WTC11 (cell line): ENCODE results near the gene ACAD8. TPM values are rescaled to one million over a fixed set of nuclear protein-coding genes. Genes with fewer than 3 reads are reported as not detected.

Experiments
- ATAC-seq: fragments of 200-7000 bp; cut with Tn5 transposase; 2 replicates; pipeline ENCODE4 v1.10.0; 2021; ENCODE audit warnings: mild to moderate bottlenecking, moderate library complexity
- CTCF ChIA-PET: fragments of 300-600 bp; sonication (Branson Sonifier 250); formaldehyde crosslinking; loops from one replicate; lab custom pipeline; 2021; ENCODE audit warnings: antibody characterized with exemption; lab: Charles Lee
- POLR2A ChIA-PET: fragments of 350-600 bp; sonication (Branson Sonifier 250); formaldehyde crosslinking; loops from one replicate; lab custom pipeline; 2021; ENCODE audit warnings: antibody characterized with exemption; lab: Charles Lee
- DNase-seq: peaks from one replicate; pipeline ENCODE4 v3.0.0; 2021; ENCODE audit warnings: low spot score
- H3K27ac Mint-ChIP-seq: 2 replicates; pipeline ENCODE4 v1.8.0; 2021; ENCODE audit warnings: mixed read lengths
- H3K27me3 Mint-ChIP-seq: 2 replicates; pipeline ENCODE4 v1.8.0; 2021; ENCODE audit warnings: low read depth, mild to moderate bottlenecking, moderate library complexity, mixed read lengths
- H3K36me3 Mint-ChIP-seq: 2 replicates; pipeline ENCODE4 v1.8.0; 2021; ENCODE audit warnings: mixed read lengths
- H3K4me1 Mint-ChIP-seq: 2 replicates; pipeline ENCODE4 v1.8.0; 2022; ENCODE audit warnings: mixed read lengths
- H3K4me3 Mint-ChIP-seq: 2 replicates; pipeline ENCODE4 v1.8.0; 2021; ENCODE audit warnings: mild to moderate bottlenecking, moderate library complexity, mixed read lengths
- H3K9me3 Mint-ChIP-seq: 2 replicates; pipeline ENCODE4 v1.8.0; 2021; ENCODE audit warnings: mixed read lengths
- ATF2 ChIP-seq: sonication (generic); formaldehyde crosslinking; IDR thresholded peaks from 2 replicates; pipeline ENCODE4 v1.8.1; 2022; ENCODE audit warnings: low read depth, missing genetic modification reagents, borderline replicate concordance
- ATF3 ChIP-seq: sonication (generic); formaldehyde crosslinking; conservative IDR thresholded peaks from 2 replicates; pipeline ENCODE4 v1.8.1; 2022; ENCODE audit warnings: mild to moderate bottlenecking, missing genetic modification reagents
- ETV6 ChIP-seq: sonication (generic); formaldehyde crosslinking; IDR thresholded peaks from 2 replicates; pipeline ENCODE4 v1.8.1; 2022; ENCODE audit warnings: mild to moderate bottlenecking, missing genetic modification reagents
- HMGXB4 ChIP-seq: sonication (generic); formaldehyde crosslinking; IDR thresholded peaks from 2 replicates; pipeline ENCODE4 v1.8.1; 2023; ENCODE audit warnings: mild to moderate bottlenecking, moderate library complexity, missing genetic modification reagents
- IRF2 ChIP-seq: sonication (generic); formaldehyde crosslinking; IDR thresholded peaks from 2 replicates; pipeline ENCODE4 v1.8.0; 2022; ENCODE audit warnings: low read depth, missing genetic modification reagents, borderline replicate concordance
- NR3C1 ChIP-seq: sonication (generic); formaldehyde crosslinking; conservative IDR thresholded peaks from 2 replicates; pipeline ENCODE4 v1.8.1; 2023; ENCODE audit warnings: low read depth, mild to moderate bottlenecking, missing genetic modification reagents
- TCF7 ChIP-seq: sonication (generic); formaldehyde crosslinking; IDR thresholded peaks from 2 replicates; pipeline ENCODE4 v1.8.0; 2022; ENCODE audit warnings: mild to moderate bottlenecking, low read depth, missing genetic modification reagents, moderate library complexity
- TP53 ChIP-seq: sonication (generic); formaldehyde crosslinking; IDR thresholded peaks from 2 replicates; pipeline ENCODE4 v1.8.1; 2023; ENCODE audit warnings: mild to moderate bottlenecking, missing genetic modification reagents
- ZBTB21 ChIP-seq: sonication (generic); formaldehyde crosslinking; IDR thresholded peaks from 2 replicates; pipeline ENCODE4 v1.8.1; 2023; ENCODE audit warnings: mild to moderate bottlenecking, missing genetic modification reagents, borderline replicate concordance
- ZNF138 ChIP-seq: sonication (generic); formaldehyde crosslinking; conservative IDR thresholded peaks from 2 replicates; pipeline ENCODE4 v1.8.1; 2022; ENCODE audit warnings: mild to moderate bottlenecking, moderate library complexity, missing genetic modification reagents
- ZNF232 ChIP-seq: sonication (generic); formaldehyde crosslinking; IDR thresholded peaks from 2 replicates; pipeline ENCODE4 v1.8.0; 2022; ENCODE audit warnings: mild to moderate bottlenecking, missing genetic modification reagents
- ZNF423 ChIP-seq: fragments of 250-450 bp; sonication (Bioruptor Pico); IDR thresholded peaks from 2 replicates; pipeline ENCODE4 v2.1.2; 2022; ENCODE audit warnings: mild to moderate bottlenecking, moderate library complexity
- total RNA-seq: library from RNA; stranded (reverse); gene quantifications from 3 replicates; pipeline ENCODE4 v1.2.3, GENCODE V29; 2021
- TF ChIP-seq, protein P1 (sequence below): sonication (generic); formaldehyde crosslinking; IDR thresholded peaks from 2 replicates; pipeline ENCODE4 v1.8.0; 2022; ENCODE audit warnings: missing genetic modification reagents
- TF ChIP-seq, protein P2 (sequence below): sonication (generic); formaldehyde crosslinking; IDR thresholded peaks from 2 replicates; pipeline ENCODE4 v1.8.0; 2023; ENCODE audit warnings: missing genetic modification reagents
- TF ChIP-seq, protein P3 (sequence below): sonication (generic); formaldehyde crosslinking; IDR thresholded peaks from 2 replicates; pipeline ENCODE4 v1.8.0; 2022; ENCODE audit warnings: mild to moderate bottlenecking, missing genetic modification reagents
- TF ChIP-seq, protein P4 (sequence below): sonication (generic); formaldehyde crosslinking; IDR thresholded peaks from 2 replicates; pipeline ENCODE4 v1.8.1; 2023; ENCODE audit warnings: mild to moderate bottlenecking, missing genetic modification reagents, borderline replicate concordance

Gene ACAD8
- total RNA-seq, 1 experiment from 2014 or later, result 55.2 TPM

GRCh38 chr11:134252346-134253187, 801 bp upstream of the ACAD8 start:
- peak; percentile 26 for ATAC-seq
- CTCF ChIA-PET, result interaction anchor here (1.0 to 1.6 kb wide), 4 partner anchors 8 to 11 kb away, joined by 3 to 13 read pairs (median 4); no protein-coding TSS in a partner anchor
- POLR2A ChIA-PET, result interaction anchor here (1.2 kb wide), 1 partner anchor 28 kb away, joined by 4 read pairs; the partner anchor contains the start of genes NCAPD3 and VPS26B
- peaks cover 31% of the 10 kb centered on the region for H3K4me1 Mint-ChIP-seq
- TF ChIP-seq ETV6 (CRISPR knock-in tag) (0 out of 2 replicates have a peak, but pooled peaks have one; percentile 1), TP53 (CRISPR knock-in tag) (no peak)
- TF ChIP-seq, all 79 proteins: peak for 1
- H3K36me3 Mint-ChIP-seq, result peaks cover 32% of the 10 kb centered on the region
- peak overlapping the region; percentile 87 for H3K27ac Mint-ChIP-seq
- peak; percentile 29 for DNase-seq
- peak overlapping the region; percentile 89 for H3K4me3 Mint-ChIP-seq
- H3K9me3 Mint-ChIP-seq, result no peaks in the 10 kb centered on the region
- H3K27me3 Mint-ChIP-seq, result no peaks in the 10 kb centered on the region

GRCh38 chr11:134254433-134255183, 1.2 kb downstream of the ACAD8 start:
- peak overlapping the region; percentile 89 for H3K4me3 Mint-ChIP-seq
- H3K27ac Mint-ChIP-seq, result no peak overlapping the region
- DNase-seq (no peak), ATAC-seq (no peak)
- no peaks in the 10 kb centered on the region for H3K9me3 Mint-ChIP-seq
- H3K36me3 Mint-ChIP-seq, result peaks cover 37% of the 10 kb centered on the region
- CTCF ChIA-PET, result interaction anchor here (1.2 to 1.7 kb wide), 5 partner anchors 8 to 35 kb away, joined by 3 to 13 read pairs (median 4); no protein-coding TSS in a partner anchor
- no peak for TF ChIP-seq NR3C1 (CRISPR knock-in tag)
- TF ChIP-seq, protein P1, sequence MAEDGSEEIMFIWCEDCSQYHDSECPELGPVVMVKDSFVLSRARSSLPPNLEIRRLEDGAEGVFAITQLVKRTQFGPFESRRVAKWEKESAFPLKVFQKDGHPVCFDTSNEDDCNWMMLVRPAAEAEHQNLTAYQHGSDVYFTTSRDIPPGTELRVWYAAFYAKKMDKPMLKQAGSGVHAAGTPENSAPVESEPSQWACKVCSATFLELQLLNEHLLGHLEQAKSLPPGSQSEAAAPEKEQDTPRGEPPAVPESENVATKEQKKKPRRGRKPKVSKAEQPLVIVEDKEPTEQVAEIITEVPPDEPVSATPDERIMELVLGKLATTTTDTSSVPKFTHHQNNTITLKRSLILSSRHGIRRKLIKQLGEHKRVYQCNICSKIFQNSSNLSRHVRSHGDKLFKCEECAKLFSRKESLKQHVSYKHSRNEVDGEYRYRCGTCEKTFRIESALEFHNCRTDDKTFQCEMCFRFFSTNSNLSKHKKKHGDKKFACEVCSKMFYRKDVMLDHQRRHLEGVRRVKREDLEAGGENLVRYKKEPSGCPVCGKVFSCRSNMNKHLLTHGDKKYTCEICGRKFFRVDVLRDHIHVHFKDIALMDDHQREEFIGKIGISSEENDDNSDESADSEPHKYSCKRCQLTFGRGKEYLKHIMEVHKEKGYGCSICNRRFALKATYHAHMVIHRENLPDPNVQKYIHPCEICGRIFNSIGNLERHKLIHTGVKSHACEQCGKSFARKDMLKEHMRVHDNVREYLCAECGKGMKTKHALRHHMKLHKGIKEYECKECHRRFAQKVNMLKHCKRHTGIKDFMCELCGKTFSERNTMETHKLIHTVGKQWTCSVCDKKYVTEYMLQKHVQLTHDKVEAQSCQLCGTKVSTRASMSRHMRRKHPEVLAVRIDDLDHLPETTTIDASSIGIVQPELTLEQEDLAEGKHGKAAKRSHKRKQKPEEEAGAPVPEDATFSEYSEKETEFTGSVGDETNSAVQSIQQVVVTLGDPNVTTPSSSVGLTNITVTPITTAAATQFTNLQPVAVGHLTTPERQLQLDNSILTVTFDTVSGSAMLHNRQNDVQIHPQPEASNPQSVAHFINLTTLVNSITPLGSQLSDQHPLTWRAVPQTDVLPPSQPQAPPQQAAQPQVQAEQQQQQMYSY (CRISPR knock-in tag), result no peak
- no peak for TF ChIP-seq ATF3 (CRISPR knock-in tag)
- TF ChIP-seq, protein P2, sequence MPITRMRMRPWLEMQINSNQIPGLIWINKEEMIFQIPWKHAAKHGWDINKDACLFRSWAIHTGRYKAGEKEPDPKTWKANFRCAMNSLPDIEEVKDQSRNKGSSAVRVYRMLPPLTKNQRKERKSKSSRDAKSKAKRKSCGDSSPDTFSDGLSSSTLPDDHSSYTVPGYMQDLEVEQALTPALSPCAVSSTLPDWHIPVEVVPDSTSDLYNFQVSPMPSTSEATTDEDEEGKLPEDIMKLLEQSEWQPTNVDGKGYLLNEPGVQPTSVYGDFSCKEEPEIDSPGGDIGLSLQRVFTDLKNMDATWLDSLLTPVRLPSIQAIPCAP, result no peak
- TF ChIP-seq ATF2 (CRISPR knock-in tag), result no peak
- TF ChIP-seq, protein P3, sequence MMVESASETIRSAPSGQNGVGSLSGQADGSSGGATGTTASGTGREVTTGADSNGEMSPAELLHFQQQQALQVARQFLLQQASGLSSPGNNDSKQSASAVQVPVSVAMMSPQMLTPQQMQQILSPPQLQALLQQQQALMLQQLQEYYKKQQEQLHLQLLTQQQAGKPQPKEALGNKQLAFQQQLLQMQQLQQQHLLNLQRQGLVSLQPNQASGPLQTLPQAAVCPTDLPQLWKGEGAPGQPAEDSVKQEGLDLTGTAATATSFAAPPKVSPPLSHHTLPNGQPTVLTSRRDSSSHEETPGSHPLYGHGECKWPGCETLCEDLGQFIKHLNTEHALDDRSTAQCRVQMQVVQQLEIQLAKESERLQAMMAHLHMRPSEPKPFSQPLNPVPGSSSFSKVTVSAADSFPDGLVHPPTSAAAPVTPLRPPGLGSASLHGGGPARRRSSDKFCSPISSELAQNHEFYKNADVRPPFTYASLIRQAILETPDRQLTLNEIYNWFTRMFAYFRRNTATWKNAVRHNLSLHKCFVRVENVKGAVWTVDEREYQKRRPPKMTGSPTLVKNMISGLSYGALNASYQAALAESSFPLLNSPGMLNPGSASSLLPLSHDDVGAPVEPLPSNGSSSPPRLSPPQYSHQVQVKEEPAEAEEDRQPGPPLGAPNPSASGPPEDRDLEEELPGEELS (CRISPR knock-in tag), result no peak
- no peak for TF ChIP-seq HMGXB4
- TF ChIP-seq ZNF423 (CRISPR knock-in tag), result no peak
- TF ChIP-seq, protein P4, sequence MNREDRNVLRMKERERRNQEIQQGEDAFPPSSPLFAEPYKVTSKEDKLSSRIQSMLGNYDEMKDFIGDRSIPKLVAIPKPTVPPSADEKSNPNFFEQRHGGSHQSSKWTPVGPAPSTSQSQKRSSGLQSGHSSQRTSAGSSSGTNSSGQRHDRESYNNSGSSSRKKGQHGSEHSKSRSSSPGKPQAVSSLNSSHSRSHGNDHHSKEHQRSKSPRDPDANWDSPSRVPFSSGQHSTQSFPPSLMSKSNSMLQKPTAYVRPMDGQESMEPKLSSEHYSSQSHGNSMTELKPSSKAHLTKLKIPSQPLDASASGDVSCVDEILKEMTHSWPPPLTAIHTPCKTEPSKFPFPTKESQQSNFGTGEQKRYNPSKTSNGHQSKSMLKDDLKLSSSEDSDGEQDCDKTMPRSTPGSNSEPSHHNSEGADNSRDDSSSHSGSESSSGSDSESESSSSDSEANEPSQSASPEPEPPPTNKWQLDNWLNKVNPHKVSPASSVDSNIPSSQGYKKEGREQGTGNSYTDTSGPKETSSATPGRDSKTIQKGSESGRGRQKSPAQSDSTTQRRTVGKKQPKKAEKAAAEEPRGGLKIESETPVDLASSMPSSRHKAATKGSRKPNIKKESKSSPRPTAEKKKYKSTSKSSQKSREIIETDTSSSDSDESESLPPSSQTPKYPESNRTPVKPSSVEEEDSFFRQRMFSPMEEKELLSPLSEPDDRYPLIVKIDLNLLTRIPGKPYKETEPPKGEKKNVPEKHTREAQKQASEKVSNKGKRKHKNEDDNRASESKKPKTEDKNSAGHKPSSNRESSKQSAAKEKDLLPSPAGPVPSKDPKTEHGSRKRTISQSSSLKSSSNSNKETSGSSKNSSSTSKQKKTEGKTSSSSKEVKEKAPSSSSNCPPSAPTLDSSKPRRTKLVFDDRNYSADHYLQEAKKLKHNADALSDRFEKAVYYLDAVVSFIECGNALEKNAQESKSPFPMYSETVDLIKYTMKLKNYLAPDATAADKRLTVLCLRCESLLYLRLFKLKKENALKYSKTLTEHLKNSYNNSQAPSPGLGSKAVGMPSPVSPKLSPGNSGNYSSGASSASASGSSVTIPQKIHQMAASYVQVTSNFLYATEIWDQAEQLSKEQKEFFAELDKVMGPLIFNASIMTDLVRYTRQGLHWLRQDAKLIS (CRISPR knock-in tag), result no peak
- no peak for TF ChIP-seq ZNF232 (CRISPR knock-in tag)
- TF ChIP-seq ZNF138 (CRISPR knock-in tag), result no peak
- TF ChIP-seq IRF2, result no peak
- no peak for TF ChIP-seq ZBTB21 (CRISPR knock-in tag)
- no peak for TF ChIP-seq TCF7 (CRISPR knock-in tag)
- TF ChIP-seq, all 79 proteins: peak for 0
- H3K27me3 Mint-ChIP-seq, result no peaks in the 10 kb centered on the region
- H3K4me1 Mint-ChIP-seq, result peaks cover 31% of the 10 kb centered on the region
- POLR2A ChIA-PET, result interaction anchor here (0.7 to 1.2 kb wide), 2 partner anchors 19 to 472 kb away, joined by 3 read pairs; no protein-coding TSS in a partner anchor
